ENCODE data around the gene PAXX. TPM values are rescaled to one million over a fixed set of nuclear protein-coding genes. Genes with fewer than 3 reads are reported as not detected.

The PAXX gene
- total RNA-seq, 1 experiment from 2014 or later, result 44.1 TPM

- no peak overlapping the region for H3K4me3 Mint-ChIP-seq
- no peak overlapping the region for H3K27ac Mint-ChIP-seq
- peaks cover 10% of the 10 kb centered on the region for H3K4me1 Mint-ChIP-seq
Observed at GRCh38 chr9:136969150-136969549, 23.1 kb upstream of the PAXX start.

GRCh38 chr9:136969774-136970173, 22.4 kb upstream of the PAXX start:
- Mint-ChIP-seq H3K4me1 (peaks cover 10% of the 10 kb centered on the region), H3K9me3 (no peaks in the 10 kb centered on the region), H3K27me3 (ENCODE audit: low read depth) (no peaks in the 10 kb centered on the region), H3K4me3 (no peak overlapping the region), H3K36me3 (no peaks in the 10 kb centered on the region), H3K27ac (no peak overlapping the region)
- TF ChIP-seq ZNF425 (CRISPR knock-in tag; conservative IDR thresholded peaks at IDR 0.05), result no peak
- TF ChIP-seq CREB1 (CRISPR knock-in tag; IDR thresholded peaks at IDR 0.05), result no peak
- no peak for TF ChIP-seq ARID4B (CRISPR knock-in tag; IDR thresholded peaks at IDR 0.05; ENCODE audit: borderline replicate concordance)
- TF ChIP-seq ATF3 (CRISPR knock-in tag; conservative IDR thresholded peaks at IDR 0.05), result no peak
- TF ChIP-seq STAT6 (CRISPR knock-in tag; conservative IDR thresholded peaks at IDR 0.05; ENCODE audit: low read depth), result no peak
- TF ChIP-seq CDX4 (CRISPR knock-in tag; IDR thresholded peaks at IDR 0.05; ENCODE audit: borderline replicate concordance), result no peak
- TF ChIP-seq OVOL2 (CRISPR knock-in tag; IDR thresholded peaks at IDR 0.05; ENCODE audit: borderline replicate concordance), result no peak
- TF ChIP-seq GRHL2 (CRISPR knock-in tag; IDR thresholded peaks at IDR 0.05; ENCODE audit: insufficient replicate concordance, severe bottlenecking), result no peak
- no peak for TF ChIP-seq MAX (CRISPR knock-in tag; IDR thresholded peaks at IDR 0.05)
- no peak for TF ChIP-seq GABPB1 (CRISPR knock-in tag; IDR thresholded peaks at IDR 0.05)
- no peak for TF ChIP-seq ZSCAN18 (CRISPR knock-in tag; IDR thresholded peaks at IDR 0.05)
- TF ChIP-seq ZBTB43 (CRISPR knock-in tag; IDR thresholded peaks at IDR 0.05), result no peak
- TF ChIP-seq ZNF219 (CRISPR knock-in tag; IDR thresholded peaks at IDR 0.05; ENCODE audit: borderline replicate concordance), result no peak
- no peak for TF ChIP-seq TCF7 (CRISPR knock-in tag; IDR thresholded peaks at IDR 0.05; ENCODE audit: low read depth)
- TF ChIP-seq ZNF396 (CRISPR knock-in tag; IDR thresholded peaks at IDR 0.05; ENCODE audit: borderline replicate concordance), result no peak
- TF ChIP-seq NFATC4 (CRISPR knock-in tag; IDR thresholded peaks at IDR 0.05), result no peak
- TF ChIP-seq SOX15 (CRISPR knock-in tag; IDR thresholded peaks at IDR 0.05), result no peak
- CTCF ChIA-PET, result interaction anchor here (0.5 to 4.5 kb wide), 5 partner anchors 8 to 331 kb away, joined by 3 to 19 read pairs (median 8); no protein-coding TSS in a partner anchor
- ATAC-seq (no peak), DNase-seq (ENCODE audit: low spot score) (no peak)
- POLR2A ChIA-PET, result no interaction called here

More at GRCh38 chr9:136969150-136969549, 23.1 kb upstream of the PAXX start:
- ChIA-PET CTCF (interaction anchor here (0.5 to 4.5 kb wide), 6 partner anchors 9 to 331 kb away, joined by 3 to 19 read pairs (median 6); no protein-coding TSS in a partner anchor), POLR2A (interaction anchor here (0.6 kb wide), 1 partner anchor 407 kb away, joined by 5 read pairs; no protein-coding TSS in a partner anchor)
- Mint-ChIP-seq H3K9me3 (no peaks in the 10 kb centered on the region), H3K27me3 (ENCODE audit: low read depth) (no peaks in the 10 kb centered on the region), H3K36me3 (no peaks in the 10 kb centered on the region)
- DNase-seq (ENCODE audit: low spot score) (no peak), ATAC-seq (no peak)
- TF ChIP-seq E2F5 (CRISPR knock-in tag; IDR thresholded peaks at IDR 0.05) (no peak), SP1 (CRISPR knock-in tag; conservative IDR thresholded peaks at IDR 0.05) (no peak)

Measured in WTC11 (cell line).